NCI-H510A treated with DMSO at 0.1 percent for 48 hours (cell line): ENCODE measurements around the gene PCBP3.

ENCODE experiments used
- DNase-seq: peaks from one replicate; lab custom pipeline; 2025; lab: John Stamatoyannopoulos, UW

The PCBP3 gene

GRCh38 chr21:45862543-45863207 lies 219.2 kb downstream of the PCBP3 start:
- DNase-seq = no peak

- DNase-seq = no peak
These were observed 219.7 kb downstream of the PCBP3 start for GRCh38 chr21:45863267-45863666.

- no peak for DNase-seq
These were observed 220.2 kb downstream of the PCBP3 start for GRCh38 chr21:45863751-45864150.

- no peak for DNase-seq
These were observed 220.9 kb downstream of the PCBP3 start for GRCh38 chr21:45864436-45864835.

GRCh38 chr21:45865106-45865835 lies 221.7 kb downstream of the PCBP3 start:
- no peak for DNase-seq

GRCh38 chr21:45866551-45866950 lies 223.0 kb downstream of the PCBP3 start:
- no peak for DNase-seq

- DNase-seq = no peak
These were observed 223.6 kb downstream of the PCBP3 start for GRCh38 chr21:45867041-45867666.

GRCh38 chr21:45867671-45868081 lies 224.2 kb downstream of the PCBP3 start:
- DNase-seq = no peak

GRCh38 chr21:45868086-45868485 lies 224.6 kb downstream of the PCBP3 start:
- no peak for DNase-seq

- DNase-seq = no peak
These were observed 225.0 kb downstream of the PCBP3 start for GRCh38 chr21:45868488-45868887.

GRCh38 chr21:45869121-45870007 lies 225.8 kb downstream of the PCBP3 start:
- DNase-seq = no peak

- DNase-seq = no peak
These were observed 226.9 kb downstream of the PCBP3 start for GRCh38 chr21:45870421-45870820.

GRCh38 chr21:45870851-45871615 lies 227.5 kb downstream of the PCBP3 start:
- no peak for DNase-seq

GRCh38 chr21:45871616-45872236 lies 228.2 kb downstream of the PCBP3 start:
- DNase-seq = no peak

GRCh38 chr21:45872471-45872870 lies 228.9 kb downstream of the PCBP3 start:
- no peak for DNase-seq

GRCh38 chr21:45872902-45873301 lies 229.4 kb downstream of the PCBP3 start:
- no peak for DNase-seq

- no peak for DNase-seq
These were observed 229.9 kb downstream of the PCBP3 start for GRCh38 chr21:45873418-45873817.

- DNase-seq = no peak
These were observed 230.3 kb downstream of the PCBP3 start for GRCh38 chr21:45873866-45874265.

GRCh38 chr21:45874716-45875415 lies 231.3 kb downstream of the PCBP3 start:
- no peak for DNase-seq

- DNase-seq = no peak
These were observed 231.9 kb downstream of the PCBP3 start for GRCh38 chr21:45875416-45875760.
